Measurements from ENCODE around the gene LSM10.

Gene LSM10

DNA sequence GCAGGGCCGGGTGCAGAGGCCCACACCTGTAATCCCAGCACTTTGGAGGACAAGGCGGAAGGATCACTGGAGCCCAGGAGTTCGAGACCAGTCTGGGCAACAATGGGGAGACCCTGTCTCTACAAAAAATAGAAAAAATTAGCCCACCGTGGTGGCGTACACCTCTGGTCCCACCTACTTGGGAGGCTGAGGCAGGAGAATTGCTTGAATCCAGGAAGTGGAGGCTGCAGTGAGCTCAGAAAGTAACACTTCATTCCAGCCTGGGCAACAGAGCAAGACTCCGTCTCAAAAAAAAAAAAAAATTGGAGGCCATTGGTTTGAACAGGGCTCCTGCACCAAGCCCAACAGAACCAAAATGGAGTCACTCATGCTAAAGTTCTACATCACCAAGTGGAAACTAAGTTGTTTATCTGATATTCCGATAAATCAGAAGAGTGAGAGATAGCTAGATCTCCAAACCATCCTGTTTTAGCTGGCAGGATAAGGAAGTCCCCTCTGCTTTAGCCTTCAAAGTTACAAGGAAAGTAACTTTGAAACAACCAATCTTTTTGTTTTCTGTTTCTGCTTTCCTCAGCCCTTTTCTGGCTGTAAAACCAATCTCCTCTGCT, 766 bp upstream of the LSM10 start:
- H3K18ac ChIP-seq (ENCODE audit: low read length): no peak overlapping the region
- no CpG with 5 or more reads among the region's 7 CpGs for WGBS (ENCODE audit: extremely low coverage, insufficient coverage, insufficient read length)
- H3K27ac ChIP-seq (ENCODE audit: low read depth, low read length): no peak overlapping the region
- H2BK12ac ChIP-seq (ENCODE audit: low read length): no peak overlapping the region
- no peak overlapping the region for H2BK120ac ChIP-seq (ENCODE audit: insufficient read depth, low read length, poor library complexity)
- H4K8ac ChIP-seq (ENCODE audit: low read depth, low read length): no peak overlapping the region
- H4K12ac ChIP-seq (ENCODE audit: low read depth, low read length): no peak overlapping the region
- no peak overlapping the region for H4K91ac ChIP-seq (ENCODE audit: low read depth, low read length)
- H3K79me1 ChIP-seq (ENCODE audit: low read length): peaks cover 18% of the 10 kb centered on the region
- H2BK5ac ChIP-seq (ENCODE audit: low read depth, low read length, poor library complexity): no peak overlapping the region
- peak overlapping the region; percentile 78 for H3K4me2 ChIP-seq (ENCODE audit: low read length)
- H2AK5ac ChIP-seq (ENCODE audit: low read length): no peak overlapping the region
- no peak overlapping the region for H2AFZ ChIP-seq (ENCODE audit: insufficient read depth, low read length, poor library complexity)
- H3K4me3 ChIP-seq (ENCODE audit: low read depth, low read length): no peak overlapping the region
- peaks cover 6% of the 10 kb centered on the region in 2 experiments for H3K36me3 ChIP-seq (ENCODE audit: control insufficient read depth in 1 of 2, insufficient read depth in 2 of 2, low read length in 2 of 2)
- H3K79me2 ChIP-seq (ENCODE audit: control insufficient read depth, insufficient read depth, low read length, poor library complexity): peaks cover 7% of the 10 kb centered on the region
- peaks cover 10 to 14% of the 10 kb centered on the region in 2 experiments for H3K4me1 ChIP-seq (ENCODE audit: control insufficient read depth in 1 of 2, insufficient read depth in 2 of 2, low read length in 2 of 2)
- no peak for DNase-seq
- no peak overlapping the region for H3K4ac ChIP-seq (ENCODE audit: low read depth, low read length)
- no peak overlapping the region for H3K9ac ChIP-seq (ENCODE audit: low read length)
- peaks cover 3% of the 10 kb centered on the region for H3K9me3 ChIP-seq (ENCODE audit: insufficient read depth, low read depth, low read length)
- no peaks in the 10 kb centered on the region for H3K27me3 ChIP-seq (ENCODE audit: insufficient read depth, low read length)
- H3K23ac ChIP-seq (ENCODE audit: low read length): no peak overlapping the region
- H3K14ac ChIP-seq (ENCODE audit: low read length): no peak overlapping the region

DNA sequence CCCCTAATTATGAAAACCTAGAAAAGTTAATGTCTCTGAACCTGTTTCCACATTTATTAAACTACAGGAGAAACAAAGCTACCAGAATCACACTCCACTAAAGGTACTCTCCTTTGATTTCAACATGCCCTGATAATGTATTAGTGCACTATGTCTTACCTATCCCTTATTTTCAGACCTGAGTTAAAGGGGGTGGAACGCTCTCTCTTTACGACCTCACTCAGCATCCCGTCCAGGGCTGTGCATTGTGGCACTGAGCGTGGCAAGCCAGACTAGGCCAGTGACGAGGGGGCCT, 678 bp downstream of the LSM10 start:
- Histone ChIP-seq H3K4ac (ENCODE audit: low read depth, low read length) (peak overlapping the region; percentile 4), H4K91ac (ENCODE audit: low read depth, low read length) (peak overlapping the region; percentile 68), H3K9me3 (ENCODE audit: insufficient read depth, low read depth, low read length) (peaks cover 3% of the 10 kb centered on the region), H3K4me1 (ENCODE audit: control insufficient read depth in 1 of 2, insufficient read depth in 2 of 2, low read length in 2 of 2) (peaks cover 10 to 12% of the 10 kb centered on the region in 2 experiments), H2AK5ac (ENCODE audit: low read length) (peak overlapping the region; percentile 16), H3K27ac (ENCODE audit: low read depth, low read length) (peak overlapping the region; percentile 80), H3K14ac (ENCODE audit: low read length) (peak overlapping the region; percentile 41), H3K9ac (ENCODE audit: low read length) (peak overlapping the region; percentile 72), H3K79me2 (ENCODE audit: control insufficient read depth, insufficient read depth, low read length, poor library complexity) (peaks cover 7% of the 10 kb centered on the region), H3K36me3 (ENCODE audit: control insufficient read depth in 1 of 2, insufficient read depth in 2 of 2, low read length in 2 of 2) (peaks cover 17% of the 10 kb centered on the region in 2 experiments), H3K79me1 (ENCODE audit: low read length) (peaks cover 17% of the 10 kb centered on the region), H4K8ac (ENCODE audit: low read depth, low read length) (peak overlapping the region; percentile 83), H3K27me3 (ENCODE audit: insufficient read depth, low read length) (no peaks in the 10 kb centered on the region), H2AFZ (ENCODE audit: insufficient read depth, low read length, poor library complexity) (peak overlapping the region; percentile 19), H3K23ac (ENCODE audit: low read length) (no peak overlapping the region), H2BK5ac (ENCODE audit: low read depth, low read length, poor library complexity) (peak overlapping the region; percentile 28), H3K4me3 (ENCODE audit: low read depth, low read length) (peak overlapping the region; percentile 85), H2BK12ac (ENCODE audit: low read length) (no peak overlapping the region), H3K18ac (ENCODE audit: low read length) (peak overlapping the region; percentile 87), H4K12ac (ENCODE audit: low read depth, low read length) (peak overlapping the region; percentile 29), H2BK120ac (ENCODE audit: insufficient read depth, low read length, poor library complexity) (peak overlapping the region; percentile 23), H3K4me2 (ENCODE audit: low read length) (peak overlapping the region; percentile 73)
- no peak for DNase-seq
- WGBS (ENCODE audit: extremely low coverage, insufficient coverage, insufficient read length): no CpG with 5 or more reads among the region's 5 CpGs

- Histone ChIP-seq H2BK12ac (ENCODE audit: low read length) (no peak overlapping the region), H3K4me2 (ENCODE audit: low read length) (no peak overlapping the region), H2AFZ (ENCODE audit: insufficient read depth, low read length, poor library complexity) (no peak overlapping the region), H3K23ac (ENCODE audit: low read length) (no peak overlapping the region), H2BK120ac (ENCODE audit: insufficient read depth, low read length, poor library complexity) (no peak overlapping the region), H3K9ac (ENCODE audit: low read length) (no peak overlapping the region), H3K18ac (ENCODE audit: low read length) (no peak overlapping the region), H3K14ac (ENCODE audit: low read length) (no peak overlapping the region), H3K27me3 (ENCODE audit: insufficient read depth, low read length) (no peaks in the 10 kb centered on the region), H3K4ac (ENCODE audit: low read depth, low read length) (no peak overlapping the region), H4K91ac (ENCODE audit: low read depth, low read length) (no peak overlapping the region), H3K4me3 (ENCODE audit: low read depth, low read length) (no peak overlapping the region), H3K79me2 (ENCODE audit: control insufficient read depth, insufficient read depth, low read length, poor library complexity) (peaks cover 7% of the 10 kb centered on the region), H3K4me1 (ENCODE audit: control insufficient read depth in 1 of 2, insufficient read depth in 2 of 2, low read length in 2 of 2) (peaks cover 6 to 7% of the 10 kb centered on the region in 2 experiments), H2AK5ac (ENCODE audit: low read length) (no peak overlapping the region), H4K8ac (ENCODE audit: low read depth, low read length) (no peak overlapping the region), H4K12ac (ENCODE audit: low read depth, low read length) (no peak overlapping the region), H3K27ac (ENCODE audit: low read depth, low read length) (no peak overlapping the region), H3K79me1 (ENCODE audit: low read length) (peaks cover 13% of the 10 kb centered on the region), H3K9me3 (ENCODE audit: insufficient read depth, low read depth, low read length) (peaks cover 3% of the 10 kb centered on the region), H2BK5ac (ENCODE audit: low read depth, low read length, poor library complexity) (no peak overlapping the region), H3K36me3 (ENCODE audit: control insufficient read depth in 1 of 2, insufficient read depth in 2 of 2, low read length in 2 of 2) (peaks cover 19 to 22% of the 10 kb centered on the region in 2 experiments)
- no peak for DNase-seq
- WGBS (ENCODE audit: extremely low coverage, insufficient coverage, insufficient read length): no CpG with 5 or more reads among the region's 6 CpGs
Measured at GRCh38 chr1:36396359-36396758, 1.3 kb downstream of the LSM10 start.

- Histone ChIP-seq H3K27me3 (ENCODE audit: insufficient read depth, low read length) (no peaks in the 10 kb centered on the region), H2BK120ac (ENCODE audit: insufficient read depth, low read length, poor library complexity) (no peak overlapping the region), H2BK12ac (ENCODE audit: low read length) (no peak overlapping the region), H4K12ac (ENCODE audit: low read depth, low read length) (no peak overlapping the region), H3K79me1 (ENCODE audit: low read length) (peaks cover 6% of the 10 kb centered on the region), H2AK5ac (ENCODE audit: low read length) (no peak overlapping the region), H3K79me2 (ENCODE audit: control insufficient read depth, insufficient read depth, low read length, poor library complexity) (peaks cover 5% of the 10 kb centered on the region), H2BK5ac (ENCODE audit: low read depth, low read length, poor library complexity) (no peak overlapping the region), H3K4ac (ENCODE audit: low read depth, low read length) (no peak overlapping the region), H3K18ac (ENCODE audit: low read length) (no peak overlapping the region), H4K91ac (ENCODE audit: low read depth, low read length) (no peak overlapping the region), H3K23ac (ENCODE audit: low read length) (no peak overlapping the region), H3K36me3 (ENCODE audit: control insufficient read depth in 1 of 2, insufficient read depth in 2 of 2, low read length in 2 of 2) (peaks cover 26 to 32% of the 10 kb centered on the region in 2 experiments), H3K4me1 (ENCODE audit: control insufficient read depth in 1 of 2, insufficient read depth in 2 of 2, low read length in 2 of 2) (peaks cover 2 to 3% of the 10 kb centered on the region in 2 experiments), H3K9me3 (ENCODE audit: insufficient read depth, low read depth, low read length) (peaks cover 3% of the 10 kb centered on the region), H3K4me2 (ENCODE audit: low read length) (no peak overlapping the region), H3K14ac (ENCODE audit: low read length) (no peak overlapping the region), H4K8ac (ENCODE audit: low read depth, low read length) (no peak overlapping the region), H3K9ac (ENCODE audit: low read length) (no peak overlapping the region), H3K27ac (ENCODE audit: low read depth, low read length) (no peak overlapping the region), H2AFZ (ENCODE audit: insufficient read depth, low read length, poor library complexity) (no peak overlapping the region), H3K4me3 (ENCODE audit: low read depth, low read length) (no peak overlapping the region)
- no peak for DNase-seq
- WGBS (ENCODE audit: extremely low coverage, insufficient coverage, insufficient read length): no CpG with 5 or more reads among the region's 19 CpGs
Measured at GRCh38 chr1:36393686-36394085, 4.0 kb downstream of the LSM10 start.
